Stimulated activated CD4-positive, alpha-beta T cell treated with anti-CD3 and anti-CD28 coated beads, Interleukin-15, amount 100 ng/mL, for 1 hour (primary cell): ENCODE data around the gene BBLN.
"Not testable (repeated sequence)": the region's sequence is repeated elsewhere in the genome, so short reads cannot be mapped to it uniquely, and the experiment has no call there.

Source experiments
- DNase-seq, 2 donors: peaks; one replicate each; pipeline ENCODE4 v3.0.0-alpha.2; 2020; ENCODE audit warnings: low read depth in 1 of 2, low spot score in 1 of 2

Gene BBLN

DNA sequence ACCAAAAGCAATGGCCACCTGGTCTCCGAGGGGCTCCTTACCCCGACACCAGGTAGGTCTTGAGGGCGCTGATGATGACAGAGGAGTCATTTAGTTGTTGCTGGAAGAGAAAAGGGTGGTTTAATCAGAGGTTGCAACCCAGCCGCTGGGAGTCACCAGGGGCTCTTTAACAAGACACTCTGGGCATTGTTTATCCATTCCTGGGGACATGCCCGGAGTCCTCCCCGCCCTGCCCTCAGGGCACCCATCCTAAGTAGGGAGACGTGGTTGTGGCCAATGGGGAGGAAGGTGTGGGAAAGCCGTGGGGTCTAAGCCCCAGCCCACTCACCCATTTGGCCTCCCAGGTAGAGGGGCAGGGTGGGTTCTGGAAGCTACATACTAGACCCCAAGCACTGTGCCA lies 35.6 kb upstream of the BBLN start:
- DNase-seq, result no peak

- no peak for DNase-seq
These were observed 35.0 kb upstream of the BBLN start for GRCh38 chr9:128124873-128125579.

DNA sequence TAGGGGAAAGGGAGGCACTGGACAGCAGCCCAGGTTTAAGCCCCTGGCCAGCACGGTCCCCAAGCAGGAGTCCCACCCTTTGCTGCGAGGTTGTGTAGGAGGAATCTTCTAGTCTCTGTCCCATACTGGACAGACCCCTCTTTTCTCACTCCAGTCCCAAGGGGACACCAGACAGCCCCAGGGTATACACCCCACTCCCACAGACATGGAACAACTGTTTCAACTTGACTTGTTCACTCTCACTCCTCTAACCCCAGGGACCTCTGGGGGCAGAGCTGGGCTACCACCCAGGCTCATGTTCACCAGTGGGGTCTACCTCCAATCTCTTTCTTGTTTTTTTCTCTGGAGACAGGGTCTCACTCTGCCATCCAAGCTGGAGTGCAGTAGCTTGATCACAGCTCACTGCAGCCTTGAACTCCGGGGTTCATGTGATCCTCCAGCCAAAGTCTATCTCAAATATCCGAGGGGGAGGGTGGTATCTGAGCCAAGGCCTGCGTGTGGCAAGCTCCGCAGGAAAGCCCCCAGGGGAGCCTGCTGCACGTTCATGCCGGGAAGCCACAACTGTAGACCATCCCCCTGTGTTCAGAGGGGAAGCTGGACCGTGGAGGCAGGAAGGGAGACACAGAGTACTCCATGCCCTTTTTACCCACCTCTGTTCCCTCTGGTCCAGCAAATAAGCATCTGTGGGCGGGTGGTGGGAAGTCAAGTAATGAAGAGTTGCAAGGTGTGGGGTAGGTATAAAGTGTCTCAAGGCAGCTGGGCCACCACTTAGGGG lies 34.3 kb upstream of the BBLN start:
- no peak for DNase-seq

DNA sequence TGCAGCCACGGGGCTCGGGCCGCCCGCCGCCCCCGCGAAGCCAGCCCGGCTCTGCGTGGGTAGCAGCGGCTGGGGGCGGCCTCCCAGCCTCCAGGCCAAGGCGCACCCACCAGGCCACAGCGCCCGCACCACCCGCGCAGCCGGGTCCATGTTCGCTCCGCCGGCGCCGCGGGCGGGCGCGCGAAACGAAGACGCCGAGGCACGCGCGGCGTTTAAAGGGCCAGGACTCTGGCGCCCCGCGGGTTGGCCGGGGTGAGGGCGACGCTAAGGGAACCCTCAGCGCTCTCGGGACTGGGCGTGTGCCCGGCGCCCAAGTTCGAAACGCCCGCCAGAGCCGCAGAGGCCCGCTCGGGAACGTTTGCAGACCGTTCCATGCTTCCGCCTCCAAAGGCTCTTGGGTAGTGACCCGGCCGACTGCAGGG lies 32.5 kb upstream of the BBLN start, which contains the start of gene PTGES2:
TSS of gene PTGES2 (minus strand) at position 162 of the 422 bp plus-strand sequence. CDS start at position 150, 12 bp downstream.
- peak; percentile 64 to 77 for DNase-seq

DNA sequence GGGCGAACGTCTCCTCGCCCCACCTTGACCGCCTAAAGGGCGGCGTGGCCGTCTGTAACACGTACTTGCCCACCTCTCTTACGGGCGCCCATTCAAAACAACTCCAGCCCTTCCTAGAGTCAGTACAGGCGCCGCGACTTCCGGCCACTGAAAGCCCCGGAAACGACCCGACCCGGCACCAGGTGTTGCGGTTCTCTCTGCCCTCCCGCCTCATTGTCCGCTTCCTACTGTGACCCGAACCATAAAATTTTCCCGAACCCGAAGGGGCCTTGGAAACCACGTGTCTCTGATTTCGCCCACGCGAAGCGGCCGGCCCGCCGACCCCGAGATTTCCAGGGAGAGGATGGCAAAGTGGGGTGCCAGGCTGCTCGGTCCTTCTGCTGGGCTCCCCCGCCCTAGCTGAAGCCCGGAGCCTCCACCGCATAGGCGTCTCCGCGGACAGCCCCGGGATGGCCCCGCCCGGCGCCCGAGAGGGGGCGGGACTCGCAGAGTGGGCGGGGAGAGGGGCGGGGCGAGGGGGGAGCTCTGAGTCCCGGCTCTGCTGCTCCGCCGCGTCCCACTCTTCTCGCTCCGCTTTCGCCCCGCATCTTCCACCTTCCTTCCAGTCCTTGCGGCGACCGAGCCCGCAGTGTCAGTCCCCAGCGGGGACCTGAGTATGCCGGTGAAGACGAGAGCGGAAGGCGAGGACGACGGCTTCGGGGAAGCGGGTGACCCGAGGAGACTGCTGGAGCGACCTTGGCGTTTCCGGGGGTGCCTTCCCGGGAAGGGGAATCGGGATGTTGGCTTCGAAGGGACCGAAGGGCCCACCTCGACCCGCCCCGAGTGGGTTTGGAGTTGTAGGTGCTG lies 31.9 kb upstream of the BBLN start:
- peak; percentile 73 for DNase-seq

- DNase-seq, result no peak
These were observed 31.1 kb upstream of the BBLN start for GRCh38 chr9:128128836-128129590.

GRCh38 chr9:128129976-128130590 lies 30.0 kb upstream of the BBLN start:
- DNase-seq, result peak; percentile 26 to 33

DNA sequence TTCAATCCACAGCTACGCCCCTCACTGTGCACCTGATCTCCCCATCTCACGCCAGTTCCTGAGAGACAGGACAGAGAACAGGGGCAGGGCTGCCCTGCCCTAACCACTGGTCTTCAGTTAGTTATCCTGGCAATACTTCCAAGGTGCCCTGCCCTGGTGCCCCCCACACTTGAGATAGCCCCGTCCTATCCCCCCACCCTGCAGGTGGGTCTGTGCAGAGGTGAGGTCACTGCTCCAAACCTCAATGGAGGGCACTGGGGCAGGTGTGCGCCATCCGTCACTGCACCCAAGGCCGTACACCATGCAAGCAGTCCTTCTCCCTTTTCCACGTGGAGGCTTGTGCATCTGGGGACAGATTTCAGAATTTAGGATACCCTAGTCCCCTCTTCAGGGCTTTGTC lies 29.4 kb upstream of the BBLN start:
- not testable (repeated sequence) for DNase-seq

DNA sequence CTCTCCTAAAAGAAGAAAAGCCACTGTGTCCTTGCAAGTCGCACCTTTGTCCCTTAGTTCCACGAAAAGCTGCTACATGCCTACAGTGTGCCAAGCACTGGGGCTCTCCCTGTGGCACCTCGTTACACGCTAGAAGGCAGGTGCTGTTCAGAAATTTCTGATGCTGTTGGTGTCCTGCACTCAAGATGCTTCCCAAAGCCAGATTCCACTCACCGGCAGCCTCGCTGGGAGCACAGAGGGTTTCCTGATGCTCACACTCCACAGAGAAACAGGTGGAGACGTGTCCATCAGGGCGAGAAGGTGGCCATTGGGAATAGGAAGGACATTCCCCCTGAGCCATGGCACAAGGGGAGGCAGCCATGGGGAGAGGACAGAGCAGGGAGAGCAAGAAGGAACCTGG lies 28.7 kb upstream of the BBLN start:
- DNase-seq, result not testable (repeated sequence)

DNA sequence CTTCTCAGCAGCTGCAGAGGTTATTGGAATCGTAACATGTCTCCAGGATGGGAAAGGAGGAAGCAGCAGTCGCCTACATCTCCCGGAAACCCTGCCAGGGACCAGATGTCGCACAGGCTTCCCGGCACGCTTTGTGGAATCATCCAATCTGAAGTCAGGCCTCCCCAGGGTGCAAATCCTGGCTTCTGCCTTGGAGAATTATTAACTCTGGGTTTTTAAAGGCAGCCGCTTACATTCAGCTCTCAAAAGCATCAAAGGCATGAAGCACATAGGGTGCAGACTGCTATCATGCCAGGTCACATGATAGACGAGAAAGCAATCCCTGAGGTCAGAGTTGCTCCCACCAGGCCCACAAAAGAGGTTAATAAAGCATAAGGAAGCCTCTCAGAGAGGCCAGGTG lies 27.9 kb upstream of the BBLN start:
- not testable (repeated sequence) for DNase-seq

- DNase-seq, result not testable (repeated sequence)
These were observed 24.5 kb upstream of the BBLN start for GRCh38 chr9:128135561-128135960.

DNA sequence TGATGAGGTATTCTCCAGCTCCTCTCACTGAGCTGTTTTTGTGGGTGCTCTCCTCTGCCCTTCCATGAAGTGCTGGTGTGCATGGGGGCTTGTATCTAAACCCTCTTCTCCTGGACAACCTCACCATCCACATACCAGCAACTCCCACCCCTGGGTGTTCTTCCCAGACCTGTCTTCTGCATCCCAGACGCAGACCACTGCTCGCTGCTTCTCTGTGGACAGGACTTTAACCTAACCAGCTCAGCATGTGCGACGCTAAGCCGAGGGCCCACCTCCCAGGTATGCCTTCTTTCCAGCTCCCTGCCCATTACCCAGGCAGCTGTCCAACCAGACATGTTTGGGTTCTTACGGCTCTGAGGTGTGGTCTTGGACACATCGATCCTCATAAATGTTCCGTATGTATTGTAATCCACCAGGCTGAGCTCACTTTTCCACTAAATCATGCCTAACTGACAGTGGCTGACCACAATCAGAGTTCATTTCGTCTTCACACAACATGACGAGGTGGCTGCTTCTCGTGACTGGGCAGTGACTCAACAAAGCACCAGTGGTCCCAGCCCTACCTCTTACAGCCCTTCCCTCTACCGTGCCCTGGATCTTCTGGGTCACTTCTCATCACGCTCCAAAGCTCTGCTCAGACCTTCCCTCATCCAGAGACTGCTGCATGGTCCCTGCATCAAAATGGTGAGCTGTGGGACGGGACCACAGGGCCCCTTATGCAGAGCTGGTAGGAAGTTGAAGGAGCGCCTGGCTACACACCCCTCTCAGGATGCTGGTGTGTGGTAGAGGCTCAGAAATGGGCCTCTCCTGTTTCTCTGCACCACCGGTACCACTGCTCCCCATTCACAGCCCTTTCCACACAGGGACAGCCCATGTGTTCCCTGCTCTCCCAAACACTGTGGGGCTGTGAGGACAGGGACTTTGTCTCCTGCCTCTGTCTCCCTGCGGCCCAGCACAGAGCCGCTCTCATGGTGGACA lies 23.0 kb upstream of the BBLN start:
- no peak for DNase-seq

DNA sequence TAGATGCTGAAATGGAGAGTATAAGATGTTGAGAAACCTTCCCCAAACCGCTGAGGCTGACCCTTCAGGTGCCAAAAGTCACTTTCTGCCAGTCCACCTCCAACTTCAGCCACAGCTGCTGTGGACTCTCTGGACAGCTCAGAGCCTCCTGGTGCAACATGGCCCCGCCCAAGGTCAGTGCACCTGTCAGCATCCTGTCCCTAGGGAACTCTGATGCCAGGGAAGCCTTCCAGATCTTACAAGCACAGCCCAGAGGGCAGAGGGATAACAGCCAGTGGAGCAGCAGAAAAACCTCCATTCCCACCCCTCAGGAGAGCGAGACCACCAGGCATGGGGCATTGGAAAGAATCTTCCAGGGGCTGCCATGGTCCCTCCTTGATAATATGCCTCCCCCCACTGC lies 22.1 kb upstream of the BBLN start:
- no peak for DNase-seq

DNA sequence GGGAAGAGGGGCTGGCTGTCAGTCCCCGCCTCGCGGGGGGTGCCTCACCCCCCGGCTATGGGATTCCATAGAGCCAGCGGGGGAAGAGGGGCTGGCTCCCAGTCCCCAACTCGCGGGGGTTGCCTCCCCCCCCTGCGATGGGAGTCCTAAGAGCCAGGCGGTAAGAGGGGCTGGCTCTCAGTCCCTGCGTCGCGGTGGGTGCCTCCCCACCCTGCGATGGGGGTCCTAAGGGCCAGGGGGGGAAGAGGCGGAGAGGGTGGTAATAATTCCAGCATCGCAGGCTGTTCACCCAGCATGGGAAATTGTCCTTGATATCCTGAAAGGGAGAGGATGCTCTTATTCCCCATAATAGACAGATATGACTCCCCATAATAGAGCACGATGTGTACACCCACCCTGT lies 20.4 kb upstream of the BBLN start:
- DNase-seq, result no peak

DNA sequence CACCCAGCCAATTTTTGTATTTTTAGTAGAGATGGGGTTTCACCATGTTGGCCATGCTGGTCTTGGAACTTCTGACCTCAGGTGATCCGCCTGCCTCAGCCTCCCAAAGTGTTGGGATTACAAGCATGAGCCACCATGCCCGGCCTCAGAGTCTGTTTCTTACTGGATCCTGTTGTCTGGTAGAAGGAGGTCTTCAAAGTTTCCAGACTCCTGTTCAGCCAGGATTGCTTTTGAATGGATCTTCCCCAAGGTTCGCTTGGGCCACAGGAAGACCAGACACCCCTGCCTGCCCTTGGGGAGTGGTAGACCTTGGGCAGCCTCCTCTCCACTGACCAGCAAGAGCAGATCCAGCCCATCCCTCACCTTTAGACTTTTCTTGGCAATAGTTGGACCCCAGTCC lies 18.5 kb upstream of the BBLN start:
- no peak for DNase-seq

GRCh38 chr9:128142061-128142460 lies 18.0 kb upstream of the BBLN start:
- no peak for DNase-seq

DNA sequence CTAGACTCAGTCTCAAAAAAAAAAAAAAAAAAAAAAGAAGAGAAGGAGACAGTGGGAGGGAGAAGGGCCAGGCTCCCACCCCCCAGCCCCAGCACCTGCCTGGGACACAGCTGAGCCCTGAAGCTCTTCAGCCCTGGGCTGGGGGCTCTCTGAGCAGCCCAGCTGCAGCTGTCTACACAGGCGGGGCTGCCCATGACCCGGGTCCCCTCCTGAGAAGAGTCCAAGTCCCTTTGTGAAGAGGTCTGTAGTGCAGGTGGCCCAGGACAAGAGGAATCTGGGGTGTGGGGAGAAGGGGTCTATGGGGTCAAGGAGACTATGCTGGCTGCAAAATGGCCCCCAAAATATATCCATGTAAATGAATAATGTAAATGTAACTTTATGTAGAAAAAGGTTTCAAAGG lies 17.5 kb upstream of the BBLN start:
- DNase-seq, result no peak

GRCh38 chr9:128143525-128144238 lies 16.4 kb upstream of the BBLN start:
- DNase-seq, result no peak
